GM21381 (cell line): Measurements from ENCODE around the gene GNG7.
"Not testable (repeated sequence)": the region's sequence is repeated elsewhere in the genome, so short reads cannot be mapped to it uniquely, and the experiment has no call there.

Experiments used
- ATAC-seq: cut with Tn5 transposase; IDR thresholded peaks from one replicate; pipeline ENCODE4 v1.9.1; 2021; ENCODE audit warnings: mild to moderate bottlenecking, moderate library complexity; ENCODE audit not compliant: unreplicated experiment

Gene GNG7

GRCh38 chr19:2714102-2714501 lies 11.6 kb upstream of the GNG7 start:
- ATAC-seq, result not testable (repeated sequence)

DNA sequence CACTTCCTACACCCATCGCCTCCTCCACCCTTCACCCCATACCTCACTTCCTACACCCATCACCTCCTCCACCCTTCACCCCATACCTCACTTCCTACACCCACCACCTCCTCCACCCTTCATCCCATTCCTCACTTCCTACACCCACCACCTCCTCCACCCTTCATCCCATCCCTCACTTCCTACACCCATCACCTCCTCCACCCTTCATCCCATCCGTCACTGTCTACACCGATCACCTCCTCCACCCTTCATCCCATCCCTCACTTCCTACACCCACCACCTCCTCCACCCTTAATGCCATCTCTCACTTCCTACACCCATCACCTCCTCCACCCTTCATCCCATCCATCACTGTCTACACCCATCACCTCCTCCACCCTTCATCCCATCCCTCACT lies 10.7 kb upstream of the GNG7 start:
- not testable (repeated sequence) for ATAC-seq

DNA sequence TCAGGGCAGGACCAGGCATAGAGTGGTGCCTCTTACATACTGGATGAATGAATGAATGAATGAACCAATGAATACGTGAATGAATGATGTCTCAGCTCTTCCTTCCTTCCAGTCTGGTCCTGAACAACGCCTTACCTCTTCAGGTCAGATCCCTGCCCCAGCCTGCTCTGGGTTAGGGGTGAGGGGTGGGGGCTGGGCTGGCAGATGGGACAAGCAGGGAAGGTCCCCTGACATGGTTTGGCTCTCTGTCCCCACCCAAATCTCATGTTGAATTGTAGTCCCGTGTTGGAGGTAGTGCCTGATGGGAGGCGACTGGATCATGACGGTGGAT lies 9.3 kb upstream of the GNG7 start:
- no peak for ATAC-seq

GRCh38 chr19:2711172-2711874 lies 8.8 kb upstream of the GNG7 start:
- ATAC-seq, result no peak

DNA sequence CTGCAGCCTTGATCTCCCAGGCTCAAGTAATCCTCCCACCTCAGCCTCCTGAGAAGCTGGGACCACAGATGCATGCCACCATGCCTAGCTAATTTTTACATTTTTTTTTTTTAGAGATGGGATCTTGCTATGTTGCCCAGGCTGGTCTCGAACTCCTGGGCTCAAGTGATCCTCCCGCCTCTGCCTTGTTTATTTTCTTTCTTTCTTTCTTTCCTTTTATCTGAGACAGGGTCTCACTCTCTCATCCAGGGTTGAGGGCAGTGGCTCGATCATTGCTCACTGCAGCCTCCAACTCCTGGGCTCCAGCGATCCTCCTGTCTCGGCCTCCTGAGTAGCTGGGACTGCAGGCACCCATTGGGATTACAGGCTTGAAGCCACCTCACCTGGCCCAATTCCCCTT lies 3.8 kb upstream of the GNG7 start:
- ATAC-seq, result no peak

- no peak for ATAC-seq
Measured at GRCh38 chr19:2703691-2704216, 1.3 kb upstream of the GNG7 start.

GRCh38 chr19:2703077-2703437 lies 563 bp upstream of the GNG7 start:
- ATAC-seq, result no peak

DNA sequence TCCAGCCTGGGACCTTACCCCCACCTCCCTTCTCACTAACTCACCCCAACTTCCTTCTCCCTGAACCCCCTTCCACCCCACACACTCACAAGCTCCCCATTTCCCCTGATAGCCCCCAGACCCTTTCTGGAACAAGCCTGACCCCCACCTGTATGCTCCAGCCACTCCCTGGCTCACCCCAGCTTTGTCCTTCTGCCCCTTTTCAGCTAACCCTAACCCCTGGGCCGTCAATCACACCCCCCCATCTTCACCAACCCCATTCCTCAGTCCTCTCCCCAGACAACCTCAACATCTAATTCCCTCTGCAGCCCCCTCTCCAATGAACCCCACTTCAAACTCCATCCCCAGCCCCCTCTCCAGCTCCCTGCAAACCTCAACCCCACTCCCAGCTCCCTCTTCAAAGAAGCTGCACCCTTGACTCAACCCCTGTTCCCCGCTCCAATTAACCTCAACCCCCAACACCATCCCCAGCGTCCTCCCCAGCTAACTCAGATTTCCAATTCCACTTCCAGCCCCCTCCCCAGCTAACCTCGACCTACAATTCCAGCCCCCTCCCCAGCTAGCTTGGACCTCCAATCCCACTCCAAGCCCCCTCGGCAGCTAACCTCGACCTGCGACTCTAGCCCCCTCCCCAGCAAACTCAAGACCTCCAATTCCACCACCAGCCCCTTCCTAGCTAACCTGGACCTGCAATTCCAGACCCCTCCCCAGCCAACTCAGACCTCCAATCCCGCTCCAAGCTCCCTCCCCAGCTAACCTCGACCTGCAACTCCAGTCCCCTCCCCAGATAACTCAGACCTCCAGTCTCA lies 929 bp downstream of the GNG7 start:
- no peak for ATAC-seq

- ATAC-seq, result no peak
Measured at GRCh38 chr19:2700660-2701360, 1.7 kb downstream of the GNG7 start.

DNA sequence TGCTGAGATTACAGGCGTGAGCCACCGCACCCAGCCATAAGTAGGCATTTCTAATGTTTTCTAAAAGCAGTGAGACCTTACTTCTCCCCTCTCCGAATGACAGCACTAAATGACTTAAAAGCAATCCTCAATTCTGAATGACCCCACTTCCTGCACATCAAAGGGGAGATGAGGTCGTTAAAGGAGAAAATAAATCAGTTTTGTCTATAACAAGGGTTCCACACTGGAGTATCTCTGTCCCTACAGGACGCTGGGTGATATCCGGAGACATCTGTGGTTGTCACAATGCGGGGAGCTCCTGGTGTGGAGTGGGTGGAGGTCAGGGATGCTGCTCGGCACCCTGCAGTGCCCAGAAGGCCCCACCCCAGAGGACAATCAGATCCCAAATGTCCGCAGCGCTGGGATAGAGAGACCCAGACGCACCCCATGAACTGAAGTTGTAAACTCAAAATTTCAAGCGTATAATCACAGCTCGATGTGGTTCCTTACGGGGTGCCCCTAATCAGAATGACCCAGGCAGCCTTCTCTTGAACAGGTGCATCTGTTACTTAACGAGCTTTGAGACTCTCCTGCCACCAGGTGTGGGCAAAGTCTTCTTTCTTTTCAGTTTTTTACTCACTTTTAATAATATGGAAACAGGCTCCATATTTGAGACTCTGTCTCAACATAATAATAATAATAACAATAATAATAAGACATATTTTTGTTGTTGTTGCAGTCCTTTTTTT lies 2.9 kb downstream of the GNG7 start:
- no peak for ATAC-seq

DNA sequence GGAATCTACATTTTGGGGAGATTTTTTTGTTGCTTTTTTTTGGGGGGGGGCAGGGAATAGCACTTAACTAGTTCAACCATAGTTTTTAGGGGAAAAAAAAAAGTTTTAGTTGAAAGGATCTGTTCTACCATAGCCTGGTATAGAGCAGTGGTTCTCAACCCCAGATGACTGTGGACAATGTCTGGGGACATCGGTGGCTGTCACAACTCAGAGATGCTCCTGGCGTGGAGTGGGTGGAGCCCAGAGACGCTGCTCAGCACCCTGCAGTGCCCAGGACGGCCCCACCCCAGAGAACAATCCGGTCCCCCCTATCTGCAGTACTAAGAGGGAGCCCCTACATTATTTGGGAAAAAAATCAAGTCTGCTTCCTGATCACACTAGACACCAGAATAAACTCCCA lies 8.3 kb downstream of the GNG7 start:
- no peak for ATAC-seq

- no peak for ATAC-seq
Measured at GRCh38 chr19:2693492-2694160, 8.9 kb downstream of the GNG7 start.

DNA sequence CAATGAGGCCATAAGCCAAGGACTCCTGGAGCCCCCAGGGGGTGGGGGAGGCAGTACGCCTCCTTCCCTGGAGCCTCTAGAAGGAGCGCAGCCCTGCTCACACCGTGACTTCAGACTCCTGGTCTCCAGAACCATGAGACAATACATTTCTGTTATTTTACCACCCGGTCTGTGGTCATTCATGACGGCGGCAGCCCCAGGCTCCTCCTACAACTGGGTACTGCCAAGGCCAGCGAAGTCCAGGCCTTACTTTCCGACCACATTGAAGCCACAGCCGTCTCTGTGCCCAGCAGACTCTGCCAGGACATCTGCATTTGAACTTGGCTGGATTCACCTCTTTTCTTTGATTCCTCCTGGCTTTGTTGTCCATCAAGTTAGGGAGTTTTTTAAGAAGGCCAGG lies 10.5 kb downstream of the GNG7 start:
- no peak for ATAC-seq

DNA sequence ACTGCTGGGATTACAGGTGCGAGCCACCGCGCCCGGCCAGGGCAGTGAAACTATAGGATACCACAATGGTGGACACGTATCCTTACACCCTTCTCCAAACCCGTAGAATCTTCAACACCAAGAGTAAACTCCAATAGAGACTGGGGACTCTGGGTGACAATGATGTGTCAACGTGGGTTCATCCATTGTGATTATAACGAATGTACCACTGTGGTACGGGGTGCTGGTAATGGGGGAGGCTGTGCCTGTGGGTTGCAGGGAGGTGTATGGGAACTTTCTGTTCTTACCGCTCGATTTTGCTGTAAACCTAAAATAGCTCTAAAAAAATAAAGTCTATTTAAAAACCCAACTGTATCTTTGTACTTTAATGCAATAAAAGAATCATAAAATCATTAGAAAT lies 11.6 kb downstream of the GNG7 start:
- no peak for ATAC-seq

DNA sequence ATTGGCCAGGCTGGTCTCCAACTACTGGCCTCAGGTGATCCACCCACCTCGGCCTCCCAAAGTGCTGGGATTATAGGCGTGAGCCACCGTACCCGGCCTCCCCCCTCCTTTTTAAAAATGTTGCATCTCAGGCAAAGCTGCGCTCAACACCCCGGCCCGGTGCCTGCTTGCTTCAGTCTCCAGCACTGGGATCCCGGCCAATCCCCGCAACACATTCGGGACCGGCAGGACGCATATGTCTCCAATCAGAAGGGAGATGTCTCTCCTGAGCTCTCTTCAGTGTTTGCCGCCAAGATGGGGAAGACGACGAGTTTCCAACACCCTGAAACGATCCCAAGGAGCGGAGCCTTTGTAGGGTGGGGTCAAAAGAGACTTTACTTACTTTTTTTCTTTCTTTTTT lies 16.1 kb downstream of the GNG7 start:
- no peak for ATAC-seq

- no peak for ATAC-seq
Measured at GRCh38 chr19:2685204-2685704, 17.2 kb downstream of the GNG7 start.

GRCh38 chr19:2683430-2684003 lies 19.0 kb downstream of the GNG7 start:
- no peak for ATAC-seq

DNA sequence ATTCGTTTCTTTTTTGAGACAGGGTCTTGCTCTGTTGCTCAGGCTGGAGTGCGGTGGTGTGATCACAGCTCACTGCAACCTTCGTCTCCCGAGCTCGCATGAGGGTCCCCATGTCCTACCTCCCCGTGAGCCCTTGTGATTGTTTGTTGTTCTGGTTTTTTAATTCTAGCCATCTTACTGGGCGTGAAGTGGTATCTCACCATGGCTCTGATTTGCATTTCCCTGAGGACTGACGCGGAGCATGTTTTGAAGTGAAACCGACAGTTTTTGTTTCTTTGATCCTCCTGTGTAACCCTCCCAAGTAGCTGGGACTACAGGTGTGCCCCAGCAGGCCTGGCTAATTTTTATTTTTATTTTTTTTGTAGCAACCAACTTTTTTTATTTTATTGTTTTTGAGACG lies 21.7 kb downstream of the GNG7 start:
- no peak for ATAC-seq

GRCh38 chr19:2679439-2679838 lies 23.1 kb downstream of the GNG7 start:
- ATAC-seq, result no peak

- ATAC-seq, result not testable (repeated sequence)
Measured at GRCh38 chr19:2678948-2679347, 23.5 kb downstream of the GNG7 start.
